HG03139 (cell line): ENCODE results near the gene MRPL27.

Source experiments
- ATAC-seq: cut with Tn5 transposase; IDR thresholded peaks from one replicate; pipeline ENCODE4 v1.9.1; 2021; ENCODE audit not compliant: unreplicated experiment

MRPL27 gene

GRCh38 chr17:50319306-50320004 is 53.5 kb downstream of the MRPL27 start:
- no peak for ATAC-seq

- no peak for ATAC-seq
Observed at GRCh38 chr17:50318501-50319285, 54.3 kb downstream of the MRPL27 start.
